Measurements from ENCODE around the gene TMCC3.

TMCC3 gene

DNA sequence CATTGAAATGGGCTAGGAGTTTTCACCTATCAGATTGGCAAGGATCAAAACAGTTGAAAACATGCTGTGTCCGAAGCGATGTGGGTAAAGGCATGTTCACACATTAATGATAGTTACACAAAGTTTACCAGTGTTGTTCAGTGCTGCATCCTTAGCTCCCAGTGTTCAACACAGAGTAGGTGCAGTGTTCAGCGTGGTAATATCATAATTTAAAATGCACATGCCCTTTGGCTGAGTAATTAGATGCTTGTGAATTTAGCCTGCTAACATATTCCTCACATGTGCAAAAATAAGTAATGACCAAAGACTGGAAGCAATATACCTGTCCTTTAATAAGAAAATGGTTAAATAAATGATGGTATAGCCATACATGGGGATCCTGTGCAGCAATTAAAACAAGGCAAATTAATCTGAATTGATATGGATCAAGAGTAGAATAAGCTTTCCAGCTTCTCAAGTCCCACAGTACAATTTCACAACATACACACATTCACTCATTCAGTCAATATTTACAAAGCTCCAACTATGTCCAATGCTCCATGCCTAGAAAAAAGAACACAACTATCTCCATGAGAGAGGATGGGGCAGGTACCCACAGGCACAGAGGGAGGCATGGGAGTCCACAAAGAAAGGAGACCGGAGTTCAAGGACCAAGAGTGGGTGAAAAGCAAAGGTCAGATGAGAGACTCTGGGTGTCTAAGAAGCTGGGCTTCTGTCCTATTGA lies 12.8 kb downstream of the TMCC3 start:
- in situ Hi-C loops (cut with MboI; ENCODE audit: low sequenced_read_pairs) = no loop called here

DNA sequence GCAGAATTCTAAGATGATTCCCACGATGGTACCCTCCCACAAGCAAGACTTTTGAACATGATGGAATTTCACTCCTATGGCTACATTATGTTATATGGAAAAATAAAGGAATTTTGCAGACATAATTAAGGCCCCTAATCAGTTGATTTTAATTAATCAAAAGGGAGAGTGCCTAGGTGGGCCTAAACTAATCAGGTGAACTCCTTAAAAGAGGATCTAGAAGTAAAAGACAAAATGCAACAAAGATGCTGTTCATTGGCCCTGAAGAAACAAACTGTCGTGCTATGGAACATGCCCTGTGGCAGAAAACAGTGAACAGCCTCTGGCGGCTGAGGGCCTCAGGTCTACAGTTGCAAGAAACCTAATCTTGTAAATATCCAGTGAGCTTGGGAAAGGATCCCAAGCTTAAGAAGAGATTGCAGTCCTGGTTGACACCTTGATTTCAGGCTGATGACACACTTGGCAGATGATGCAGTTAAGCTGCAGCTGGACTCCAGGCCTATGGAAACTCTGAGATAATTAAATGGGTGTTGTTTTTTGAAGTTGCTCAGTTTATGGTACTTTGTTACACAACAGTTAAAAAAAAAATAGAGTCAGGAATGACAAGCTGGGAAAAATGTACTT lies 13.8 kb downstream of the TMCC3 start:
- in situ Hi-C loops (cut with MboI; ENCODE audit: low sequenced_read_pairs) = no loop called here

DNA sequence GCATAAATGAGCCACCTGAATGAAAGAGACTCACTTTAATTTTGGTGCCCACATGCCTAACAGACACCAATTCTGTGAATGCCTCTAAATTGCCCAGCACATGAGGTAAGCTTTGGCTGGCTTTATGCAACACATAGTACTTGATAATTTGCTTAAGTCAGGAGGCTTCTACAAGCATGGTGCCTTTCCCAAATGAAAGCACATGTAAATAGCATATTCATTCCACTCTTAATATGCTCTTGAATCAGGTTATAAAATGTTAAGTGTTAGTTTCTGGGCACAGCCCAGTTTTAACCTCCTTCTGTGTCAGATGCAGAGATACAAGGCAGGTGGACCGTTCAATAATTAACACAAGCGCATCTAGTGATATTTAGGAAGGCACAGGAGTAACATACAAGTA lies 15.6 kb downstream of the TMCC3 start:
- in situ Hi-C loops (cut with MboI; ENCODE audit: low sequenced_read_pairs) = no loop called here

DNA sequence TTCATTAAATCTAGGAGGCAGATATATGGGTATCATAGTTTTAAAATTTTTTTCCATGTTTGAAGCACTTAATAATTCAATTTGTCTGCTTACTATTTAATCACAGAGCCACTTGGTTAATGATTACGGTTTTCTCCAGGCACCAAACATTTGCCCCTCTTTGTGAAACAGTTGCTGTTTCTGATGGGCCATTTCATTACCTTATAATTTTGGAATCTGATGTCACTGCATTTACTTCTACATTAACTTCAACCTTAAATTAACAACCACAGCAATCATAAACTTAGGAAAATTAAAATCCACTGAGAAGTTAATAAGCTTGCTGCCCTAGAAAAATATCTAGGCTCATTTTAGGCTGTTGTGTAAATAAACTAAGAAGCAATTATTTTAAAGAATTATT lies 17.0 kb downstream of the TMCC3 start:
- in situ Hi-C loops (cut with MboI; ENCODE audit: low sequenced_read_pairs) = no loop called here

DNA sequence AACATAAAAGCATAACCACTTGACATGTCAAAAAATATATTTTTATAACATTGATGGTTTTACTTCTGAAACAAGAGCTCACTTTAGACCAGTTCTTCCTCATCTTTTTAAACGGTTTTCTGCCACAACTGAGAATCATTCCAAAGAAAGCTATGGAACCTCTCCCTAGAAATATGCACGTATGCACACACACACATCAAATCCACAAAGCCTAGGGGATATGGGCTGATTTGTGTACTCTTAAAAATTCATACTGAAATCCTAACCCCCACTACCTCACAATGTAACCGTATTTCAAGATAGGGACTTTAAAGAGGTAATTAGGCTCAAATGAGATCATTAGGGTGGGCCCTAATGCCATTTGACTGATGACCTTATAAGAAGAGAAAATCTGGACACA lies 19.3 kb downstream of the TMCC3 start:
- in situ Hi-C loops (cut with MboI; ENCODE audit: low sequenced_read_pairs) = no loop called here

DNA sequence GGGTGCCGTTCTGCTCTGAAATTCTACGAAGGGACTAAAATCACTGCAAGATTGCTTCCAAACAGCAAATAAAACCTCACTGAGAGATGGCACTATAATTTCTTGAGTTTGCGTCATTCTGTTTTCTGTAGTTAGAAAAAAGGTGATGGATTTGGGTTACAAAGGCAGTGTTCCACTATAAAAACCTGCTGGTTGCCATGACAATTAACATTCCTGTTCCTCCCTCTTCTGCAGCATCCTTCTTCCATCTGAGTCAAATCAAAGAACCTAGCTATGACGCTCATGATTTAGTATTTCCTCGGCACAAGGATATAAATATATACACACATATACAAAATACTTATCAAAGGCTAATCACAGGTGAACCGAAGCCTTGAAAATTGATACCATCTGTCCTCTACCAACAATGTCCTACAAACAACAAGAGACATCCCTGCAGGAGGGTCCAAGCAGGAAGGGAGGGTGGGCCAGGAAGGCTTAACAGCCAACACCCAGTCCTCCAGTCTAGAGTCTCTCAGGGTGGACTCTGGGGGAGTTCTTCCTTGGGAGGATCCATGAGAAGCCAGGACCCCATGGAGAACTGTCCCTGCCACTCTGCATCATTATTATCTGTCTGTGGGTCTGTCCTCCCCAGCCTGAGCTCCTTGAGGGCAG lies 21.4 kb downstream of the TMCC3 start:
- in situ Hi-C loops (cut with MboI; ENCODE audit: low sequenced_read_pairs) = no loop called here

DNA sequence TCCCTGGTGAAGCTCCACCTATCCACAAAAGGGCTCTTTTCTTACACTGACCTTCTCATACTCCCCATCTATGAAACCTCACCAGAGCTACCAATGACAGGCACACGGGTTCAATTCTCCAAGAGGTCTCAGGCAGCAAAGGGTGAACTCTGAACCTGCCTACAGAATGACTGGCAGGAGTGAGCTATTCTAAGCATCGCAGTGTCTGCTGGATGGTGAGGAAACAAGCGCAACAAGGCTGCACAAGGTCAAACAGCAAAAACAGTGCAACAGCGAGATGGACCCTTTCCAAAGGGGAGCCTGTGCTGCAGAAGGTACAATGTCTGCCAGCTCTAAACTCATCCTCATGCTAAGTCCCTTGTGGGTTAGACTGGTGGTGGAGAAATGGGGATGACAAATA lies 22.0 kb downstream of the TMCC3 start:
- in situ Hi-C loops (cut with MboI; ENCODE audit: low sequenced_read_pairs) = no loop called here

DNA sequence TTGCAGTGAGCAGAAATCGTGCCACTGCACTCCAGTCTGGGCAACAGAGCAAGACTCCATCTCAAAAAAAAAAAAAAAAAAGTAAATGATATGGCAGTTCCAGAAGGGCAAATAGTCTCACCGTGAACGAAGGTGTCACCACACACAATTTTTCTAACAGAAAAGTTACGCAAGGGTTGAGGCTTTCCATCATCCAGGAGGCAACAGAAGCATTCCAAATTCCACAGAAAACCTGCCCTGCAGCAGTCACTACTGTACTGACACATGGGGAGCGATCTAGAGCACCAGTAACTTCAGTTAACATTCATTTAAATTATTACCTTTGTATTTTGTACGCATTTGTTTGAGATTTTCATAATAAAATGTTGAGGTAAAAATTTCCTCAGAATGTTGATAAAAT lies 24.8 kb downstream of the TMCC3 start:
- in situ Hi-C loops (cut with MboI; ENCODE audit: low sequenced_read_pairs) = no loop called here

DNA sequence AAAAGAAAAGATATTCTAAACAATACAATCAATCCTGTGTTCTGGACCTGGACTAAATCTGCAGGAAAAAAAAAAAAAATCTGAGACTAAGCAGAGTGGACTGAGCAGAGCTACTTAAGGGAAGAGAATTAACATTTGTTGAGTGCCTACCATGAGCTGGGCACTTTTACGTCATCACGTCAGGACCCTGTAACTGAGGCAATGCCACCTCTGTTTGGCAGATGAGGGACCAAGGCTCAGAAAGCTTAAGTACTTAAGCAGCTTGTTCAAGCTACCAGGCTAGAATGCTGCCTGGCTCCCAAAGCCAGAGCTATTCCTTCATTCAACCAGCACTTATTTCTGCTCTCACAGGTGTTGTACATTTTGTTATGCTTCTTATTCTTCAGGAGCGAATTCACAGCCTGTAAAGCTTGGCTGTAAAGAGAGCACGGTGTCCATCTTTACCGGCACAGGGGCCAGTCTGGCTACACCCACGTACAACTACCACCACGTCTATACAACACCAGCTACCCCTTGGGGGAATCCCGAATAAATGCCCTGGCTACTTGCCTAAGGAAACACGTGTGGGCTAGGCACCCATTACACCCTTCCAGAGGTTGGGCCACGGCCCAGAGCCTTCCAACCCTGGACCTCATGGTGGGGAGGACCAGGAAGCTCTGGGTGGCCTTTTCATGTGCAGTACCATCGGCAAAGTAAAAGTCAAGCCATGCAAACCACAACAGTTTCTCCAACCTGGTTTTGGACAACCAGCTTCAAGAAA lies 27.0 kb downstream of the TMCC3 start:
- in situ Hi-C loops (cut with MboI; ENCODE audit: low sequenced_read_pairs) = loop anchor here (25.0 kb wide), 1 partner anchor 139 kb away; no protein-coding TSS in a partner anchor

DNA sequence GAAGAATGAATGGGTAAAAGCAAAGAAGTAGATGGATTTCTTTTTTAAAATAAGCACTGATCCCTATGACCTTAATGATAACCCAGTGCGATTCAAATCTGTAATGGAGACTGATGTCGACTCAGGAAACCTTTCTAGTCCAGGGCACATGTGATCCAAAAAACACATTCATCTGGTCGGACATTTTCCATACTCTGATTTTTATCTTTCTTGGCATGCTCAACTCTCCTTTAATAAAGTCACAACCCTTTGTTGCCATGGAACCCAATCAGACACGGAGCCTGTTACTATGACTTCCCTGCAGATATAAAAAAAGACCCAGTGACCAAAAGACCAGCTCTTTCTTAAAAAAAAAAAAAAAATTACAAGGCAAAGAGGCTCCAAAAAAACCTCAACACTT lies 27.9 kb downstream of the TMCC3 start:
- in situ Hi-C loops (cut with MboI; ENCODE audit: low sequenced_read_pairs) = loop anchor here (25.0 kb wide), 1 partner anchor 140 kb away; no protein-coding TSS in a partner anchor

DNA sequence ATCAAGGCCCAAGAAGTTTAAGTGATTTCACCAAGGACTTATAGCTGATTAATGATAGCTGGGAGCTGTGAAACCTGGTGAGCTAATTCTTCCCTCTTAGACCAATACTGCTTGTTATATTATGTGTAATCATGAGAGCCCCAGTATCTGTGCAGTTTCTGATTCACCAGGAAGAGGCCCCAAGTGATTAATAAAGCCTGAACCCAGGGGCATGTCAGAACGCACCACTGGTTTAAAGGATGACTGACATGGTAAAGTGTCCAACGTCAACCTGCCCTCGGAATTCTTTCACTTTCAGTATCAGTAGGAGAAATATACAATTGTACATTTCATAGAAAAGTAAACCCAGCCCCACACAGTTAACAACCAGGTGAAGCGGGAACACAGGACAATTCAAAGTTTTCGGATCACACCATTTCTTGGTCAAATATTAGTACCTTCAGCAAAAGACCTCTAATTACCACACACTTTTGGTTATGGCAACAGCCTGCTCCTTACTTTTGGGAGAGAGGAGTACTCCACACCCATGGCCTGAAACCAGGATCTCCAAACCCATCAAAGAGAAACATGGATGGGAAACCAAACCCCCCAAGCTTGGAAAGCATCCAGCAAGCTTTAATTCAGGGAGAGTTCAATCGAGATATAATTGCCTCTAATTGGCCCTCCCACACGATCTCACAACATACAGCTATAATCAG lies 28.5 kb downstream of the TMCC3 start:
- in situ Hi-C loops (cut with MboI; ENCODE audit: low sequenced_read_pairs) = loop anchor here (25.0 kb wide), 1 partner anchor 140 kb away; no protein-coding TSS in a partner anchor

DNA sequence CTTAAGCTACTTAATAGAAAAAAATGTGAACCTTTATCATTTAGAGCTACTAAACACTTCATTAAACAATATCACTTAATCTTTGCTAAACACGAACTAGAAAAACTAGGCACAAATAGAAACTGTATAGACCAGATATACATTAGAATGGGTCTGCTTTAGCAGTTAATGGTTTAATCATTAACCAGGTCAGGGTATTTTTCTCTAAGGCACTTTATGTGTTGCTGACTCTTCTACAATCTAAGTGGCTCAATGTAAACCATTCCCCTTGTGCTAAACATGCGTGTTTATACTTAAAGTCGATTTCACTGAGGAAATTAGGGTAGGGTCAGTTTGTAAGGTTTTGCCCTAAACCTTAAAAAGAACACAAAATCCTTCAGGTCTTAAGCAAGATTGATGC lies 29.7 kb downstream of the TMCC3 start:
- in situ Hi-C loops (cut with MboI; ENCODE audit: low sequenced_read_pairs) = loop anchor here (25.0 kb wide), 1 partner anchor 142 kb away; no protein-coding TSS in a partner anchor

DNA sequence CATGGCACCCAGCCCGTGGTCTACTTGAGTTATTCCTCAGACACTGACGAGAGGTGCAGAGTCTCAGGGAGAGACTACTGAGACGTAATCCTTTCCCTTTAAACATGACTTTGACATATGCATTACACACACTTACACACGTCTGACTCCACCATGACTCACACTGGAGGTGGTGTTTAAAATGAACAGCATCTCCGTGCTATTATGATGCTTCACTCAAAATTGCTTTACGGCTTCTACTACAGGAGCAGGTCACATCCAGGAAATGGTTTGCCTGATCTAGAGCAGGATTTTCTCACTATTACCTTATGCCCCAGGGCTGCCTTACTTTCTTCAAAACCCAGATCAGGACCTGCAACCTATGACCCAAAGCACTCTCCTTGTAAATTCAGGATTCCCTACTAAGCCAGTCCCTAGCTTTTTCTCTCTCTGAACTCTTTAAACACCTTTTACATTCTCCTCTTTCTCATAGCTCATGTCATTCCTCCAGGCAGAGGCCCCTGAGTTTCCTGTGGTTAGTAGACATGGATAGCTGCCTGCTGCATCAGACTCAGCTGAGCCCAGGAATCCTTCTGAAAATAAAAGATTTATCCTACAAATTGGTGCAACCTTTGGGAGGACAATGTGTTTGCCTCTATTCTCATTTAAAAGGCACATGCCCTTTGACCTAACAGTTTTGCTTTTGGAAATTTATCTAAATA lies 31.2 kb downstream of the TMCC3 start:
- in situ Hi-C loops (cut with MboI; ENCODE audit: low sequenced_read_pairs) = loop anchor here (25.0 kb wide), 1 partner anchor 143 kb away; no protein-coding TSS in a partner anchor

DNA sequence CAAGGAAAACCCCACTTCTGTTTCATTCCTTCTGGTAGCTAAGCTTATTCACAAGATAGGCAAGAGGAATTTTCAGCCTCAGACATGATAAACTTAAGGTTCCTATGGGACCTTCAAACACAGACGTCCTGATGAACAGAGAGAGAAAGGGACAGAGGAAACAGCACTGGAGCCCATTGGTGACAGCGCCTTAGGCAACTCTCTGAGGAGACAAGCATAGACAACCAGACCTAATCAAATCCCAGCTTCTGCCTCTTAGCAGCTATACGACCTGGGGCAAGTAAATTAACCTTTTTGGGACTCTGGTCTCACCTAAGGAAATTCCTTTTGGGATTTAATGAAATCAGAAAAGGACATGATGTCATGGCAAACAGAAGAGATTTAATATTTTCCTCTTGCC lies 33.3 kb downstream of the TMCC3 start:
- in situ Hi-C loops (cut with MboI; ENCODE audit: low sequenced_read_pairs) = loop anchor here (25.0 kb wide), 1 partner anchor 145 kb away; no protein-coding TSS in a partner anchor

DNA sequence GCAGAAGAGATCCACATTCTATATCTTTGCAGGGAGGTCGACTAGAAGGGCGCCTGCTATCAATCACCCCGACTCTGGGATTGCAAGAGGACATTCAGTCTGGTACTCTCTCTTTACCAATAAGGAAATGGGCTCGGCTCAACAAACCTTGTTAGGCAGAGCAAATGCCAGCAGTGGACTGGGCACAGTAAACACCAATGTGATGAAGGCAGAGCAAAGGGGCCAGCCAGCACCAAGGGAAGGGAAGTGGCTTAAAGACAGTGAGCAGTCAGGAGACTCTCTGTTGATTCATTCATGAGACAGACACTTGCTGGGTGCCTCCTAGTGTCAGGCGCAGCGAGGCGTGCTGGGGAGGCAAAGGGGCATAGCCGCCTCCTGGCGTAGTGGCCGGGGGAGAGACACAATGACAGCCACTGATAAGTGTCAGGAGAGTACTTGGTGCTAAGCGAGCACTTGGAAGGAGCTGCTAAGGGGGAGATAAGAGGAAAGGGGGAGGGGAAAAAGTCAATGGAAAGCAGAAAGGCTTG lies 34.1 kb downstream of the TMCC3 start:
- in situ Hi-C loops (cut with MboI; ENCODE audit: low sequenced_read_pairs) = loop anchor here (25.0 kb wide), 1 partner anchor 146 kb away; no protein-coding TSS in a partner anchor

DNA sequence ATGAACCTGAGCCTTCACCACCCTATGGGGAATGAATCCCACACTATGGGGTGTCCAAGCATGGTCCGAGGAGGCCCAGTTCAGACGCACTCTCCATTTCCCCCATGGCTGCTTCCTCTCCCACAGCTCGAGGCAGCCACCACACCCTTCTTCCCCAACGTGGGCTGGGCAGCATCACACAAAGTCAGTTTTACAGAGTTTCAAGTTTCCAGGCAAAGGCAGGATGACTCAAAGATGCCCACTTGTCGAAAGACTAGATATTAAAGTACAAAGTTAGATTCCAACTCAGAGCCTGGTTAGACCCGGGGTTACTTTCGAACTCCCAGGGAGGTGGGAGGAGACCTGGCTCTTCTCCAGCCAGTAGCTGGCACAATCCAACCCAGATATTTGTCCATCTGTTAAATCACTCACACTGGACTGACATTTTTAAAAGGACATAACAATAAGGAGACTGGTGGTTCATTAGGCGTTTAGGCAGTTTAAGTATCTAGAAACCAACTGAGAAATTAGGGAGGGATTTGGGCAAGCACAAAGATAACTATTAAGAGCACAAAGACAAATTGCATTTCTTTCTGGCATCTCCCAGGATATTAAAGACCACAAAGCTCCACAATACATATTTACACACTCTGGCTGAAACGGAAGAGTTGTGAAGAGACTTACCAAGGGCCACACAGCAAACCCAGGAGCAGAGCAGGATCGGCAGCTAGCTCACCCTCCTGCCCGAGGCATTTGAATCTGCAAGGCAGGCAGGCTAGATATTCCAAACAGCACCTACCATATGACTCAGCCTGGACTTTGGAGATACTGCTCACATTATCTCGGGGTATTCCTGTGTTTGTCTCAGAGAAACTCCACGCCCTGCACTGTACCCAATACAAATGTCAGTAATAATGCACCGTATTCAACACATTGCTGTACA lies 34.8 kb downstream of the TMCC3 start:
- in situ Hi-C loops (cut with MboI; ENCODE audit: low sequenced_read_pairs) = loop anchor here (25.0 kb wide), 1 partner anchor 147 kb away; no protein-coding TSS in a partner anchor

DNA sequence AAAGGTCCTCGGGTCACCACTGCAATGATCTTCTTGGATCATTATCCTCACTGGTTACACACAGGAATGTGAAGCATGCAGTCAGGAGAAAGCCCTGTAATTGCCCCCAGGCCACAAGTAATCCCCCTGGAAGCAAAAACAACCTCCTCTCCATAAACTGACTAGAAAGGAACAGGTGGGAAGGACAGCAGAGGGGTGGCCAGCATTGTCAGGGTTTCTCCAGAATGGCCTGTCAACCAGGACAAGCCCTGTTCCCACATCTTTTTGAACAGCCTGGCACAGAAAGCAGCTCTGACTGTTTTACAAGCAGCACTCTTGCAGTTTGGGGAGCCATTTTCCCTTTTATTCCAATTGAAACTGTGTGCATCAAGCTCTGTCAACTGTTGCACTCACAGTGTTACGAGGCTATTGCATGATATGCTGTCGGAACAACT lies 36.1 kb downstream of the TMCC3 start:
- in situ Hi-C loops (cut with MboI; ENCODE audit: low sequenced_read_pairs) = loop anchor here (25.0 kb wide), 1 partner anchor 148 kb away; no protein-coding TSS in a partner anchor

DNA sequence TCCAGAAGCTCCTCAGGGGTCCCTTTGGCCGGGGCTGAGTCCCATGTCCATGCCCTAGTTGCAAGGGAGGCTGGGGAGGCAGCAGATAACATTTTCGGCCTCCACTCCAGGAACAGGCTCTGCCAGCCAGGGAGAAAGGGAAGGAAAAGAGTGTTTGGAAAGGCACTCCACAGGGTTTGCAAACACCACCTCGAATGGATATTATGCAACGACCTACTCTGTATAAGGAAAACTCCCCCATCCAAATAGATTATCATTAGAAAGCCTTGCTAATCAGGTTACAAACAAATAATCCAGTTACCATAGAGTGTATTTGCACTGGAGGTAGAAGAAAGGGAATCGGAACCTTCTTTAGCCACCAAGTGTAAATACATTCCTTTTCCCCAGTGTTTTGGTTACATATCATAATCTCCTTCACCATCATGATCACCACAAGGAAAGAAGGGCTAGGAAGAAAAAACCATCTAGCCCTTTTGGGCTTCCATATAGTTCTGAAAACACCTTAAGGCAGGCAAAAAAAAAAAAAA lies 40.4 kb downstream of the TMCC3 start:
- in situ Hi-C loops (cut with MboI; ENCODE audit: low sequenced_read_pairs) = loop anchor here (25.0 kb wide), 1 partner anchor 152 kb away; no protein-coding TSS in a partner anchor

Data from HL-60/S4 treated with phorbol 12-myristate 13-acetate at 8.2 ng/mL for 4 days and 3 days (cell line).